ENCODE results near the gene RANBP10. TPM values are rescaled to one million over a fixed set of nuclear protein-coding genes. Genes with fewer than 3 reads are reported as not detected.

RANBP10 gene
- total and polyA plus RNA-seq, 2 donors (not counting 3 experiments of a cell fraction or from before 2014, with no cell fraction given): 25.6 to 28.8 TPM

DNA sequence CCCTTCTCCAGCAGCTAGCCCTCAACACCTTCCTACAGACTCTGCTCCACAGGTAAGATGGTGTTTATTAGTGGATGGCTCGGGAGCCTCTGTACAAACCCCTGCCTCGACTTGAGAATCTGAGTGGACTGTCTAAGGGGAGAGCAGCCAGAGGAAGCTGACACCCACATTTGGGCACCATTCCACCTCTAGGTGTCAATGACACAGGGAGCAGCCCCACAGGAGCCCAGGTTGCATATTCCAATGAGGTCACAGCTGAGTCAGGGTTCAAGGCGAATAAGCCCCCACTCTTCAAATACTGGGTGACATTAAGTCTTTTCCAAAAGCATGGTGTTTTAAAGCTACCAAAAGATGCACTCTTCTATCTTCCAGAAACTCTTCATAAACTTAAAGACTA is 31.9 kb downstream of the RANBP10 start:
- Histone ChIP-seq H3K4me2 (ENCODE audit: insufficient read depth, low read length) (no peak overlapping the region), H3K27ac (ENCODE audit: insufficient read depth, low read depth, low read length) (no peak overlapping the region), H2AFZ (ENCODE audit: low read depth, low read length) (no peak overlapping the region), H3K79me2 (ENCODE audit: control insufficient read depth, insufficient read depth, low read length) (peaks cover 2% of the 10 kb centered on the region), H4K20me1 (replicated peaks; ENCODE audit: control insufficient read depth, extremely low read depth, insufficient read depth, low read length) (no peaks in the 10 kb centered on the region), H3K36me3 (ENCODE audit: control insufficient read depth in 2 of 2, extremely low read depth in 1 of 2, insufficient read depth in 2 of 2, low read length in 2 of 2) (no peaks in the 10 kb centered on the region), H3K4me3 (replicated peaks in 1 of 3; ENCODE audit: insufficient read depth in 1 of 3, low read depth in 1 of 3, low read length in 3 of 3) (no peak overlapping the region), H3K9ac (replicated peaks; ENCODE audit: extremely low read depth, insufficient read depth, low read length) (no peak overlapping the region), H3K9me1 (replicated peaks; ENCODE audit: control insufficient read depth, extremely low read depth, insufficient read depth, low read length) (no peaks in the 10 kb centered on the region), H3K9me3 (replicated peaks; ENCODE audit: control insufficient read depth, insufficient read depth, low read length) (no peaks in the 10 kb centered on the region), H3K4me1 (ENCODE audit: control insufficient read depth, extremely low read depth, insufficient read depth, low read length) (peaks cover 48% of the 10 kb centered on the region), H3K27me3 (ENCODE audit: control insufficient read depth in 2 of 2, insufficient read depth in 2 of 2, low read length in 2 of 2) (no peaks in the 10 kb centered on the region)
- no peak for DNase-seq (ENCODE audit: low read depth, low spot score)
- ChIA-PET POLR2A (interaction anchor here (0.6 kb wide), 1 partner anchor 146 kb away, joined by 4 read pairs; no protein-coding TSS in a partner anchor), CTCF (interaction anchor here (0.6 to 1.7 kb wide), 2 partner anchors 17 to 42 kb away, joined by 3 to 6 read pairs (median 5); no protein-coding TSS in a partner anchor)
- no peak for FAIRE-seq
- TF ChIP-seq JUN (IDR thresholded peaks at IDR 0.05; ENCODE audit: borderline replicate concordance, insufficient read depth, insufficient read length, low read depth) (no peak), FOS (IDR thresholded peaks at IDR 0.05; ENCODE audit: borderline replicate concordance, insufficient read depth, low read length) (no peak), EZH2 (IDR thresholded peaks at IDR 0.05; ENCODE audit: borderline replicate concordance, low read depth, low read length, severe bottlenecking) (no peak), GATA2 (IDR thresholded peaks at IDR 0.05; ENCODE audit: insufficient read depth, insufficient read length, low read depth, low read length) (no peak), POLR2A (IDR thresholded peaks at IDR 0.05; ENCODE audit: low read depth, low read length) (no peak), MYC (IDR thresholded peaks at IDR 0.05; ENCODE audit: low read depth, low read length) (no peak), POLR2AphosphoS5 (IDR thresholded peaks at IDR 0.05; ENCODE audit: insufficient read depth, low read depth, low read length) (no peak)
- TF ChIP-seq, protein P1, sequence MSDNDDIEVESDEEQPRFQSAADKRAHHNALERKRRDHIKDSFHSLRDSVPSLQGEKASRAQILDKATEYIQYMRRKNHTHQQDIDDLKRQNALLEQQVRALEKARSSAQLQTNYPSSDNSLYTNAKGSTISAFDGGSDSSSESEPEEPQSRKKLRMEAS (IDR thresholded peaks at IDR 0.05; ENCODE audit: insufficient read depth, insufficient read length): no peak
- TF ChIP-seq, protein P2, sequence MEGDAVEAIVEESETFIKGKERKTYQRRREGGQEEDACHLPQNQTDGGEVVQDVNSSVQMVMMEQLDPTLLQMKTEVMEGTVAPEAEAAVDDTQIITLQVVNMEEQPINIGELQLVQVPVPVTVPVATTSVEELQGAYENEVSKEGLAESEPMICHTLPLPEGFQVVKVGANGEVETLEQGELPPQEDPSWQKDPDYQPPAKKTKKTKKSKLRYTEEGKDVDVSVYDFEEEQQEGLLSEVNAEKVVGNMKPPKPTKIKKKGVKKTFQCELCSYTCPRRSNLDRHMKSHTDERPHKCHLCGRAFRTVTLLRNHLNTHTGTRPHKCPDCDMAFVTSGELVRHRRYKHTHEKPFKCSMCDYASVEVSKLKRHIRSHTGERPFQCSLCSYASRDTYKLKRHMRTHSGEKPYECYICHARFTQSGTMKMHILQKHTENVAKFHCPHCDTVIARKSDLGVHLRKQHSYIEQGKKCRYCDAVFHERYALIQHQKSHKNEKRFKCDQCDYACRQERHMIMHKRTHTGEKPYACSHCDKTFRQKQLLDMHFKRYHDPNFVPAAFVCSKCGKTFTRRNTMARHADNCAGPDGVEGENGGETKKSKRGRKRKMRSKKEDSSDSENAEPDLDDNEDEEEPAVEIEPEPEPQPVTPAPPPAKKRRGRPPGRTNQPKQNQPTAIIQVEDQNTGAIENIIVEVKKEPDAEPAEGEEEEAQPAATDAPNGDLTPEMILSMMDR (IDR thresholded peaks at IDR 0.05; ENCODE audit: extremely low read depth in 1 of 2, insufficient read depth in 1 of 2, low read depth in 1 of 2, low read length in 2 of 2): no peak
- BruUV-seq (replicated peaks): no TSS peak
- dilution Hi-C loops (cut with MboI; ENCODE audit: extremely low pct_ligation_motif_present, low sequenced_read_pairs): no loop called here
- intact Hi-C loops (cut with micrococcal nuclease): no loop called here

Measured in endothelial cell of umbilical vein (primary cell).